ENCODE data around the gene HELZ2. TPM values are rescaled to one million over a fixed set of nuclear protein-coding genes. Genes with fewer than 3 reads are reported as not detected.

HELZ2 gene
- total RNA-seq, 1 donor from 2014 or later: 47.4 TPM

- no peak for DNase-seq (ENCODE audit: low read depth, low spot score)
Measured at GRCh38 chr20:63540417-63541186, 33.4 kb downstream of the HELZ2 start.

GRCh38 chr20:63539441-63540370, 34.3 kb downstream of the HELZ2 start:
- DNase-seq (ENCODE audit: low read depth, low spot score): no peak

- no peak for DNase-seq (ENCODE audit: low read depth, low spot score)
Measured at GRCh38 chr20:63539092-63539430, 35.0 kb downstream of the HELZ2 start.

GRCh38 chr20:63538204-63539091, 35.6 kb downstream of the HELZ2 start:
- no peak for DNase-seq (ENCODE audit: low read depth, low spot score)

GRCh38 chr20:63537525-63538203, 36.4 kb downstream of the HELZ2 start:
- peak; percentile 76 for DNase-seq (ENCODE audit: low read depth, low spot score)

- no peak for DNase-seq (ENCODE audit: low read depth, low spot score)
Measured at GRCh38 chr20:63536997-63537524, 37.0 kb downstream of the HELZ2 start, which contains the start of gene PTK6. Gene PTK6 (minus strand): TSS chr20:63537376. CDS start chr20:63537314, 62 bp downstream.

- DNase-seq (ENCODE audit: low read depth, low spot score): no peak
Measured at GRCh38 chr20:63536241-63536977, 37.6 kb downstream of the HELZ2 start.

- no peak for DNase-seq (ENCODE audit: low read depth, low spot score)
Measured at GRCh38 chr20:63534831-63535651, 39.0 kb downstream of the HELZ2 start.

- no peak for DNase-seq (ENCODE audit: low read depth, low spot score)
Measured at GRCh38 chr20:63534427-63534830, 39.6 kb downstream of the HELZ2 start.

GRCh38 chr20:63533871-63534393, 40.1 kb downstream of the HELZ2 start:
- no peak for DNase-seq (ENCODE audit: low read depth, low spot score)

GRCh38 chr20:63533388-63533787, 40.7 kb downstream of the HELZ2 start:
- DNase-seq (ENCODE audit: low read depth, low spot score): no peak

- no peak for DNase-seq (ENCODE audit: low read depth, low spot score)
Measured at GRCh38 chr20:63532449-63532971, 41.5 kb downstream of the HELZ2 start.

- DNase-seq (ENCODE audit: low read depth, low spot score): no peak
Measured at GRCh38 chr20:63531686-63532448, 42.2 kb downstream of the HELZ2 start.

GRCh38 chr20:63530788-63531160, 43.3 kb downstream of the HELZ2 start:
- DNase-seq (ENCODE audit: low read depth, low spot score): no peak

- no peak for DNase-seq (ENCODE audit: low read depth, low spot score)
Measured at GRCh38 chr20:63529861-63530787, 43.9 kb downstream of the HELZ2 start.

GRCh38 chr20:63529180-63529860, 44.7 kb downstream of the HELZ2 start:
- no peak for DNase-seq (ENCODE audit: low read depth, low spot score)

All from pulmonary artery endothelial cell (primary cell).